Activated CD4-positive, CD25-positive, alpha-beta regulatory T cell treated with anti-CD3 and anti-CD28 coated beads, Interleukin-2, amount 50 U/mL, for 24 hours (primary cell): ENCODE data around the gene PARD3.
"Not testable (repeated sequence)": the region's sequence is repeated elsewhere in the genome, so short reads cannot be mapped to it uniquely, and the experiment has no call there.

ENCODE experiments used
- ATAC-seq, 2 donors: fragments of 150-1000 bp; cut with Tn5 transposase; one replicate each; pipeline ENCODE4 v1.10.0; 2021; ENCODE audit warnings: mild to moderate bottlenecking in 1 of 2, moderate library complexity in 1 of 2

The PARD3 gene

DNA sequence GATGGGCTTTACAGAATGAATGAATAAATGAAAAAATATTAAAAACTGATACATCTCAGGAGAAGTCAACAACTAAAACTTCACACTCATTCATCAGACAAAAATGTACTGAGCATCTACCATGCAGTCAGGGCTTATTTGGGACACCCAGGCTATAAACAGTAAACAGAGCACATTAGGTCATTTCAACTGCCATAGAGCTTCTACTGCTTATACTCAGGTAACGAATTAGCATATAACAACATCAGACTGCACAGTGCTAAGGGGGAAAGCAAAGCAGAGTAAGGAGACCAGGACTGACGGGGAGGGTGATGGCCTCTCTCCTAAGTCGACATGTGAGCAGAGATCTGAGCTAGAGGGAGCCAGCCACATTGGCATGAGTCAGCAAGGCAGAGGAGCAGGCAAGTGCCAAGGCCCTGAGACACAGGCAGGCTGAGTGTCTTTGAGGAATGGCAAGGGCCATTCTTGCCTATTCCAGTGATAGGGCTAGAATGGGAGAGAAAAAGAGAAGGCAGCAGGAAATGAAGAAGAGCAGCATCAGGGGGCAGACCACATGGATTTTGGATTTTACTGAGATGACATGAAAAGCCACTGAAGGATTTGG, 528.9 kb downstream of the PARD3 start:
- no peak for ATAC-seq

DNA sequence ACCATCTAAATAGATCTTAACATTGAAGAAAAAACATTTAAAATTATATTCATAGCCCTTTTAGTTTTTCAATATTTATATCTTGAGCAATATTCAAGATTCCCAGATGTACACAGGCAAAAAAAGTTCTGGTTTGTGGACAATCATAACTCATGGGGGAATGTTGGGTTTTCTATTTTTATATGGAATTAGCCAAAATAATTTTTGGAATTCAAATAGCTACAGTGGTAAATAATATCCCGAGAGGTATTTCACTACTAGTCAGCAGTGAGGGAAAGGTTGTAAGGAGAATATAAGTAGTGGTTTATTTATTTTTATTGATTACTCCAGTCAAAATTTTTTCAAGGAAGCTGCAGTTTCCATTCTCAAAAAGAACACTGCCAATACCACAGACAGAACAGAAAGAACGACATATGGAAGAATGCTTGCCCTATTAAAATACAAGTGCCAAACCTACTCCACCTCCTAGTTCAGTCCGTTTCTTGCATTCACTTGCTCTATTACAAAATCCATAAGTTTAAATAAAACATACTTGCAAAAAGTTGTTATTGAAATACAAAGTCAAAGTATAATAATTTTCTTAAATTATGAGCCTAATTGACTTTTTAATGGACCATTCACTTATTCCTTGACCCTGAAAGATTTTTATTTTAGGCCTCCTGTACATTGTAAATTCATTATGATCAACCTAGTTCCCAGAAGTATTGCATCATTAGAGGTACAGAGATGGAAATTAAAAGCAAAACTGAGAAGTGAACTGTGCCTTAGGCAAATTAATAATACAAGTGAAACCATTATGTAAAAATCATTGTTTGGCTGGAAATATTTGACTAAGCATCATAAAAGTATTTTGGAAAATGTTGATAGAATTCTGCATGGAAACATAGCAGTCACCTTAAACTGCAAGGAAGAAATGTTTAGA, 533.2 kb downstream of the PARD3 start:
- ATAC-seq = no peak

- no peak for ATAC-seq
Measured at GRCh38 chr10:34280599-34281374, 534.3 kb downstream of the PARD3 start.

DNA sequence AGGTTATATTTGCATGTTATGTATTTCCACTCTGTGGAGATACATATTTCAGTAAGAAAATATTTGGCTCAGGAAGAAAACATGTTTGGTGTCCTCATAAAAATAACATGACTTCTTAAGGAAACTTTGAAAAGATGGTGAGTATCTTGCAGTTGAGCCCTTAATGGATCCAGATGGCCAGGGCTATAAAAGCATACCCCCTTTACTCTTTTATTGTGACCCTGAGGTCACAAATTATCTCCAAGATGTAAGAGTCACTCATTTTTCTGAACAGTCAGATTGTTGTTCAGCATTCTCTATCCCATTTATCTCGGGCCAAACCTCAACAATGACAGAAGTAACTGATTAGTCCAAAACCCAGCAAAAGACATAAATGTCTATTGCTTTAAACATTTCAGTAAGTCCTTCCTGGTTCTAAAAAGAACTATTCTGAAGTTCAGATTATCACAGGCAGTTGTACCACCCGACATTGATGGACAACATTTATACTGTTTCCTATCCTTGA, 539.4 kb downstream of the PARD3 start:
- ATAC-seq = no peak

- ATAC-seq = no peak
Measured at GRCh38 chr10:34274906-34275305, 540.2 kb downstream of the PARD3 start.

DNA sequence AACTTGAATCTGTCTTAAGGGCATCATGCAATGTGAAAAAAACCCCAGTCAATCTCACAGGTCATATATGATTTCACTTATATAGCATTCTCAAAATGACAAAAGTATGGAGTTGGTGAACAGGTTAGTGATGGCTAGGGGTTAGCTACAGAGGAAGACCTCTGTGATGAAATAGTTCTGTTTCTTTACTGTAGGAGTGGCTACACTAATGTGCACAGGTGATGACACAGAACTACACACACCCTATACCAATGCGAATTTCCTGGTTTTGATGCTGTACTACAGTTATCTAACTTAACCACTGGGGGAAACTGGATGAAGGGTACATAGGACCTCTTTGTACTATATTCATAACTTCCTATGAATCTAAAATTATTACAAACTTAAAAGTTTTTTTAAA, 541.8 kb downstream of the PARD3 start:
- no peak for ATAC-seq

DNA sequence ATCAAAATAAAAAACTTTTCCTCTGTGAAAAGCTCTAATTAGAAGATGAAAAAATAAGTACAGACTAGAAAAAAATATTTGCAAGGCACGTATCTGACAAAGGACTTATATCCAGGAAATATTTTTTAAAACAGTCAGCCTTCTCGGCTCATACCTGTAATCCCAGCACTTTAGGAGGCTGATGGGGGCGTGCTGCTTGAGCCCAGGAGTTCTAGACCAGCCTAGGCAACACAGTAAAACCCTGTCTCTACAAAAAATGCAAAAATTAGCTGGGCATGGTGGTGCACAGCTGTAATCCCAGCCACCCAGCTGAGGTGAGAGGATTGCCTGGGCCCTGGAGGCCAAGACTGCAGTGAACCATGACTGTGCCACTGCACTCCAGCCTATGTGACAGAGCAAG, 542.8 kb downstream of the PARD3 start:
- ATAC-seq = no peak

DNA sequence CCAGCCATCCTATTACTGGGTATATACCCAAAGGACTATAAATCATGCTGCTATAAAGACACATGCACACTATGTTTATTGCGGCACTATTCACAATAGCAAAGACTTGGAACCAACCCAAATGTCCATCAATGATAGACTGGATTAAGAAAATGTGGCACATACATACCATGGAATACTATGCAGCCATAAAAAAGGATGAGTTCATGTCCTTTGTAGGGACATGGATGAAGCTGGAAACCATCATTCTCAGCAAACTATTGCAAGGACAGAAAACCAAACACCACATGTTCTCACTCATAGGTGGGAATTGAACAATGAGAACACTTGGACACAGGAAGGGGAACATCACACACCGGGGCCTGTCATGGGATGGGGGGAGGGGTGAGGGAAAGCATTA, 546.7 kb downstream of the PARD3 start:
- not testable (repeated sequence) for ATAC-seq

DNA sequence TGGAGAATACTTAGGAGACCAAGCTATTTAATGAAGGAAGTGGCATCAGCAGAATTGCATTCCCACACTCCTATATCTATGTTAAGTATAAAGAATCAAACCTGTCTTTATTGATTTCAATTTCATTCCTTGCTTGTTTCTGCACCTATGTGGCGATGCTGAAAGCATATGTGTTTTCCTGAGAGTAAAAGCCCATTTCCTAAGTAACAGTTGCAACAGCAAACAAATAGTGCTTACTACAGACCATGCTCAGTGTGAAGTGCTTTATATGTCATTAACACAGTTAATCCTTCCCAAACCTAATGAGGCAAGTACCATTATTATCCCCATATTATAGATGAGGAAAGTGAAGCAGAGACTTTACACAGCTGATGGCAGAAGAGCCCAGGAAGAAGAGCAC, 552.1 kb downstream of the PARD3 start:
- ATAC-seq = no peak

- ATAC-seq = no peak
Measured at GRCh38 chr10:34260904-34261303, 554.2 kb downstream of the PARD3 start.

DNA sequence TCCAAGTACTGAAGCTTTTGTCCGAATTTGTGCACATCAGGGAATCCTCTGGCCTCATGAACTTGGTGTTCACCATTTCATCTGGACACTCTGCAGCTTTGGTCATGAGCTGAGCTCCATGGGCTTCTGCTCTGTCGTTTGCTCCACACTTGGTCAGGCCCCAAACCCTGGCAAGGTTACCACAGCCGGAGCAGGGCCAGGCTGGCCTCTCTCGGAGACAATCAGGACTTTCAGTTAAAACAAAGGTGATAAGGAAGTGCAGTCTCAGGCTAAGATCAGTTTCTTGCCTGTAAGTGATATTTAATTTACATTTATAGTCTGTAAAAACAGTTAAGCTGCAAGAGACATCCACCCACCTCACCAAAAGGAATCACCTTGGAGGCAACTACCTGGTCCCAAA, 558.9 kb downstream of the PARD3 start:
- no peak for ATAC-seq

DNA sequence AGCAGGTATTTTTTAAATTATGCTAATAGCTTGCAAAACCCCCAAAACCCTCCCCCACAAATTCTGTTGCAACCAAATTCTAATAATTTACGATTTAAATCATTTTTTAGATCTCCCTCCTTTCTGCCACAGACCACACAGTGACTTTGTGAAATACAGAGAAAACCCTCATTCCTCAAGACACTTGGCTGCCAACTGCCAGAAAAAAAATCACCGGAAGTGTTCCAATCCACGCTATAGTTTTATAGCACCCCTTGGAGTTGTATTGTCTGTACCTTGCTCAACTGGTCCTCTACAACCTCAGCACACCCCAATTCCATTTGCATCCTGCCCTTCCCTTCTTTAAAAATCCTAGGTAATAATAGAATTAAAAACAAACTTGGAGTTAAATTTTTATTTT, 560.1 kb downstream of the PARD3 start:
- ATAC-seq = no peak

DNA sequence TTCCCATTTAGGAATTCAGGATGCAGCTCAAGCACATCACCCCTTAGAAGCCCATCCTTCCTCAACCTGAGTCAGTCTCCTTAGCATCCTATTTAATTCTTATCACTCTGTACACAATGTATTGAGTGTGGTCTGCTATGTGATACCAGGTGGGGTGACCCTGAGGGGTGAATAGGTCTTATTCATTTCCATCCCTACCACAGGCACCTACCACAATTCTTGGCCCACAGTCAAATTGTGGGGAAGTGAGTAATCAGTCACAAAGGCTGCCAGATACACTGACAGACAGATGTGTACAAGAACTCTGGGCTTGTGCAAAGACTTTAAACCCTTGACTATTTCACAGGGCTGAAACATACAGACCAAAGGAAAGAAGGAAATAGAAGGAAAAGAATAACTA, 560.5 kb downstream of the PARD3 start:
- ATAC-seq = peak in 1 of 2 donors; percentile 45

DNA sequence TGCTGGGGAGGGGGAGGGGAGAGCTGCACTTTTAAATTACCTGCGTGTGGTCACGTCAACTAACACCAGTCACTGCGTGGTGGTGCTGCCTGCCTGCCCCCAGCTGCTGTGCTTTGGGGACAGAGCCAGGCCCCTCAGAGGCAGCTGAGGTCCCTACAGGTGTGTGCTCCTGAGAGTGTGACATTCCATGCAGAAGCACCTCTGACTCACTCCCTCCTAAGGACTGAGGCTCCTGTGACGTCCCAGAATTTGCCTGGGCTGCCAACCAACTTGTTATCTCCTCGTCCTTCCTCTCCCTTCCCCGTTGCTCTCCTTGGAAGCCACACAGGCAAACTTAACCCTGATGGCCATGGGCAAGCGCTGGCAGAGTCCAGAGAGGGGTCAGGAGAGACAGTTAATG, 563.0 kb downstream of the PARD3 start:
- no peak for ATAC-seq

DNA sequence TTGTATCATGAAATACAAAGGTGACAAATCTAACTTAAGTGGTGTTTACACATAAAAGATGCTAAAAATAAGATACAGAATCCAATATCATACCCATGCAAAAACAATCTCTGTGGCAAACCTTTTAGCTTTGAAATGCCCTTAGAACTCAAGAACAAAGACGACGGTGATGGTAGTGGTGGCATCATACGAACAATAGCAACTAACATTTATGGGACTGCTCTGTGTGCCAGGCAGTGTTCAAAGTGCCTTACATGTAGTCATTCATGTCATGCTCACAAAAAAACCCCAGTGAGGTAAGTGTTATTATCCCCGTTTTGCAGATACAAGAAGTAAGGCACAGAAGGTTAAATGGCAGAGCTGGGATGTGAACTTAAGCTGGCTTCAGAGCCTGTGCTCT, 563.9 kb downstream of the PARD3 start:
- ATAC-seq = no peak

DNA sequence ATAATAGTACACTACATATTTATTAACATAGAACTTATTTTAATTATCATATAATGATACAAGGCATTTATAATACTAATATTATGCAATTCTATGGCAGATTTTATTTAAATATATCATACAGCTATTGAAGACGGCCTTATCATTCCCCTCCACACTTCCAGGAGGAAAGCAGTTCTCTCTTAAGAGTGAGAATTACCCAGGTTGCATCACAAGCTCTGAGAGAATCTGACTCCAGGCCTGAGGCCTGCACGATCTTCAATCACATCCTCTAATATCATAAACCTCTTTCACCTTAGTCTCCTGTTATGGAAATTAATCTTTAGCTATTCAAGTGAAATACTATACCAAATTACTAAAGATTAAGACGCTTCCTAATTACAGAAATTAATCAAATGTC, 564.4 kb downstream of the PARD3 start:
- ATAC-seq = no peak

DNA sequence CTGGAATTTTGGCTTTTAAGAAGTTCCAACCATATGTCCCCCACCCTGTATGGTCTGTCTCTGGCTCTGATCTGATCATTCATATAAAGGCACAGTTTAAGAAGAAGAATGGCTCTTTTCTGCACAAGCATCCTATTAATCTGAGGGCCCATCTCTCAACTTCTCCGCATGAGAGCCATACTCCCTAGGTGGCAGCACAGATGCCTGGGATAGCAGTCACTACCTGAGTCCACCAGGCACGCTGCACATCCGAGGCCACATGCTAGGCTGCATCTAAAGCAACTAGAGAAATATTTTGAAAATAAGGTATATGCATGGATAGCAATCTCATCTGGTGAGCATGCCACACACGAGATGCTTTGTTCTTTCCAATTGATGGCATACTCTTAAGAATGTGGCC, 565.5 kb downstream of the PARD3 start:
- no peak for ATAC-seq

- no peak for ATAC-seq
Measured at GRCh38 chr10:34247560-34247959, 567.5 kb downstream of the PARD3 start.

DNA sequence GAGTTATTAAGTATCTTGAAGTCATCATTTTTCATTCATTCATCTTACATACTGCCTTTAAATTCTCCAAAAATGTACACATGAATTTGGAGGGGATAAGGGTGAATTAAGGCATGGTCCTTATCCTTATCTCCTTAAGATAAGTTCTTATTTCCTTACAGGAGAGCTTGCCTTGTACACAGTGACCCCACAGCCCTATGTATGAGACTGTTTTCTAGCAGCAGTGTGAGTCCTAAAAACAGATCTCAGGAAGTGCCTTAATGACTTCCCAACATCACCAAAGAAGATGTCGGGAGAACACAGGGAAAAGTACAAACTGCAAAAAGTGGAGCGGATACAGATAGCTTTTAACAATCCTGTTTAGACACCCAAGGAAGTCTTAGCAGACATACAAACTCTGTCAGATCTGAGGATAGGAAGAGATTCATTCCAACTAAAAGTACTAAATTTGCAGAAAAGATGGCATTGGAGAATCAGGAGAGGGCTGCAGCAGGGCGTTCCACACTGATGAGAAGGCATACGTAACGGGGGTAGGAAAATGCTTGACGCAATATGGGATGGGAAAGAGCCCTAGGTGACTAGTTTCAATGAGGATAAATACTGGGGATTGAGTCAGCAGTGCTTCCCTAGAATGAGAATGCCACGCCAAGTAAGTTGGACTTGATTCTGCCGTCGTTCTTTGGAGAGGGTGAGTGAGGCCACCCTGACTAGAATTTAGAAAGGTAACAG, 570.2 kb downstream of the PARD3 start:
- no peak for ATAC-seq

- no peak for ATAC-seq
Measured at GRCh38 chr10:34241226-34242000, 573.7 kb downstream of the PARD3 start.

- no peak for ATAC-seq
Measured at GRCh38 chr10:34240039-34240438, 575.1 kb downstream of the PARD3 start.

- ATAC-seq = no peak
Measured at GRCh38 chr10:34237898-34238455, 577.1 kb downstream of the PARD3 start.
